Retinal pigment epithelial cell (primary cell): ENCODE results near the gene TMEM202.
"Not testable (repeated sequence)": the region's sequence is repeated elsewhere in the genome, so short reads cannot be mapped to it uniquely, and the experiment has no call there.

Source experiments
- DNase-seq: peaks from one replicate; pipeline ENCODE4 v3.0.0-alpha.2; 2010; ENCODE audit warnings: low read depth
- H3K4me3 ChIP-seq: 2 replicates; pipeline ENCODE4 v1.5.1; 2011; ENCODE audit warnings: mild to moderate bottlenecking, low read length, control low read depth, moderate library complexity
- TF ChIP-seq, protein P1 (sequence below): conservative IDR thresholded peaks from 2 replicates; pipeline ENCODE4 v1.5.1; 2011; ENCODE audit warnings: low read depth, low read length, control low read depth, inconsistent platforms

Gene TMEM202

DNA sequence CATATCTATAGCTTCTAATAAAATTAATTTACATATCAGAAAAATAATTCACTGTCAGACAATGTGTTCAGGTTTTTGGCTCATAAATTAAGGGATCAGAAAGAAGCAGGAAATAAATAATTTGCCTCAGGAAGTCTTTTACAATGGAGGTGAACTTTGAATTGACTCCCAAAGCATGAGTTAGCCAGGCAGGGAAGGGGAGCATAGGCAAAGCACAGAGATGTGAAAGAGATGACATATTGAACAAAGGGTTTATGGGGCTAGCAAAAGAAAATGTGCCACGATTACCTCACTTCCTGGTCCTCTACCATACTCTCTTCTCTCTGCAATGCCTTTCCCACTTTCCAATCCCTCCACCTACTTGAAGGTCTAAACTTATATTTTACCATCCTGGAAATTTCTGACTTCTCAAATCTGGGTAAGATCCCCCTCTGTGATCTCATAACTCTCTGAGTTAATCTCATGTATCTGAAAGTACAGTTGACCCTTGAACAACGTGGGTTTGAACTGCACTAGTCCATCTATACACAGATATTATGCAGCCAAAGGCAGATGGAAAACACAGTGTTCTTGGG lies 18.2 kb upstream of the TMEM202 start:
- TF ChIP-seq, protein P1, sequence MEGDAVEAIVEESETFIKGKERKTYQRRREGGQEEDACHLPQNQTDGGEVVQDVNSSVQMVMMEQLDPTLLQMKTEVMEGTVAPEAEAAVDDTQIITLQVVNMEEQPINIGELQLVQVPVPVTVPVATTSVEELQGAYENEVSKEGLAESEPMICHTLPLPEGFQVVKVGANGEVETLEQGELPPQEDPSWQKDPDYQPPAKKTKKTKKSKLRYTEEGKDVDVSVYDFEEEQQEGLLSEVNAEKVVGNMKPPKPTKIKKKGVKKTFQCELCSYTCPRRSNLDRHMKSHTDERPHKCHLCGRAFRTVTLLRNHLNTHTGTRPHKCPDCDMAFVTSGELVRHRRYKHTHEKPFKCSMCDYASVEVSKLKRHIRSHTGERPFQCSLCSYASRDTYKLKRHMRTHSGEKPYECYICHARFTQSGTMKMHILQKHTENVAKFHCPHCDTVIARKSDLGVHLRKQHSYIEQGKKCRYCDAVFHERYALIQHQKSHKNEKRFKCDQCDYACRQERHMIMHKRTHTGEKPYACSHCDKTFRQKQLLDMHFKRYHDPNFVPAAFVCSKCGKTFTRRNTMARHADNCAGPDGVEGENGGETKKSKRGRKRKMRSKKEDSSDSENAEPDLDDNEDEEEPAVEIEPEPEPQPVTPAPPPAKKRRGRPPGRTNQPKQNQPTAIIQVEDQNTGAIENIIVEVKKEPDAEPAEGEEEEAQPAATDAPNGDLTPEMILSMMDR, result no peak
- DNase-seq, result no peak
- H3K4me3 ChIP-seq, result no peak overlapping the region

DNA sequence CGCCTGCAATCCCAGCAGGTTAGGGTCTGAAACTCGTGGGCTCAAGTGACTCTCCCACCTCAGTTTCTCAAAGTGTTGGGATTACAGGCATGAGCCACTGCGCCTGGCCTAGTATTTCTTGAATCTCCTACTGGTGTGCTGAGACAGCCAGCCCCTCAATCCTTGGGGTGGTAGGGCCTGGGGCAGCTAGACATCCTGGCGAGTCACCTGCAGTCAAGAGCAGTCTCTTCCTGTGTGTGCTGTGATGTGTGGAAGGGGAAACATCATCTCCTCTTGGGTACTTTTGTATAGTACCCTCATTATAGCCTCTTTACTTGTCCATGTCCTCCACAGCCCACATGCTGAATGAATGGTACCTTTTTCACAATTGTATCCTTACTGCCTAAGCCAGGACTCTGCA lies 17.4 kb upstream of the TMEM202 start:
- no peak for DNase-seq
- H3K4me3 ChIP-seq, result no peak overlapping the region
- TF ChIP-seq, protein P1, result no peak

DNA sequence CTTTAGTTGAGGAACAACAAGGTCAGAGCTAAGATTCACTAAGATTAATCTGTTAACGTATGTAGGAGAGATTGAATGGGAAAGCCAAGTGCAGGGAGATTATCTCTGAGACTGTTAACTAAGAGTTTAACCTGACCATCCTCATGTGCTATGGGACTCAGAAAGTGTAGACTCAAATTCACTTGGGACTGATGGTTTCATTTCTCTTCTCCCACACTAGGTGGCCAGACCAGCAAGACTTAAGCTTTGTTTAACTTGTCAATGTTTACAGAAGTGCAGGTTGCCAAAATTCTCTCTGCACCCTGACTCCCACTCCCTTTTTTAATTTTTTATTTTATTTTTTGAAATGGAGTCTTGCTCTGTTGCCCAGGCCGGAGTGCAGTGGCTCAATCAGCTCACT lies 16.0 kb upstream of the TMEM202 start:
- no peak for DNase-seq
- TF ChIP-seq, protein P1, result no peak
- H3K4me3 ChIP-seq, result no peak overlapping the region

DNA sequence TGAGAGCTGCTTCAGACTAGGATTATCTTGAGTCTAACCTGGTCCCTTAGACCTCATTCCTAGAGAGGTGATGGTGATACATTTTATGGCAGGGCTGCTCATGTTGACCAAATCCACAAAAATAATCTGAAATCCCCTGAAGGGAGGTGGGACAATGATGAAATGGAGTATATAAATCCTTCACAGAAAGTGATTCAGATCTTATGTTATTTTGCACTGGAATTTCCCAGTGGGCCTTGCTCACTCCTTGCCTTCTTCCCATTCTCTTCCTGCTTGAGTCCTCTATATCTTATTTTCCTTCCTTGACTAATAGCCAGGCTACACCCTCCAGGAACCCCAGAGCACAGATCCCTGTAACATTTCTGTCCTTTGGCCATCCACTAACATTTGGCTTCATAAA lies 10.4 kb upstream of the TMEM202 start:
- TF ChIP-seq, protein P1, result no peak
- no peak for DNase-seq
- no peak overlapping the region for H3K4me3 ChIP-seq

DNA sequence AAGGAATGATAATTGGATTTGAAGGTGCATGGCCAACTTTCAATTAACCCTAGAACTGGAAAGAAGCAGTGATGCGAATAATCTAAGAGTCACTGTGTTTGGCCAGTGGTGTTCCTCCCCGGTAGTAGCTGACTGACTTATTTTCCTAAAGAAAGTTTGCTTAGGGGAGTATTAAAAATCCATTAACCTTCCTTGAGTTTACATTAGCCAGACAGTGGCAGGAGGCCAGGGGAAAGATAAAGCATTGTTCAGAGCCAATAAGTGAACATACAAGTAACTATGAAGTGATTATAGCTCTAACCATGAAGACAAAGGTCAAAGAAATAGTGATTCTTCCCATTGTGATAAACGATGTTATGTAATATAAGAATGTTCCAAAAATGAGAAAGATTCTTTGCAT lies 8.9 kb upstream of the TMEM202 start:
- no peak overlapping the region for H3K4me3 ChIP-seq
- peak; percentile 9 for DNase-seq
- TF ChIP-seq, protein P1, result no peak

DNA sequence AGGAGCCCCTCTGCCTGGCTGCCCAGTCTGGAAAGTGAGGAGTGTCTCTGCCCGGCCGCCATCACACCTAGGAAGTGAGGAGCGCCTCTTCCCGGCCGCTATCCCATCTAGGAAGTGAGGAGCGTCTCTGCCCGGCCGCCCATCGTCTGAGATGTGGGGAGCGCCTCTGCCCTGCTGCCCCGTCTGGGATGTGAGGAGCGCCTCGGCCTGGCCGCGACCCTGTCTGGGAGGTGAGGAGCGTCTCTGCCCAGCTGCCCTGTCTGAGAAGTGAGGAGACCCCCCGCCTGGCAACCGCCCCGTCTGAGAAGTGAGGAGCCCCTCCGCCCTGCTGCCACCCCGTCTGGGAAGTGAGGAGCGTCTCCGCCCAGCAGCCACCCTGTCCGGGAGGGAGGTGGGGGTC lies 1.8 kb upstream of the TMEM202 start:
- not testable (repeated sequence) for H3K4me3 ChIP-seq, DNase-seq

DNA sequence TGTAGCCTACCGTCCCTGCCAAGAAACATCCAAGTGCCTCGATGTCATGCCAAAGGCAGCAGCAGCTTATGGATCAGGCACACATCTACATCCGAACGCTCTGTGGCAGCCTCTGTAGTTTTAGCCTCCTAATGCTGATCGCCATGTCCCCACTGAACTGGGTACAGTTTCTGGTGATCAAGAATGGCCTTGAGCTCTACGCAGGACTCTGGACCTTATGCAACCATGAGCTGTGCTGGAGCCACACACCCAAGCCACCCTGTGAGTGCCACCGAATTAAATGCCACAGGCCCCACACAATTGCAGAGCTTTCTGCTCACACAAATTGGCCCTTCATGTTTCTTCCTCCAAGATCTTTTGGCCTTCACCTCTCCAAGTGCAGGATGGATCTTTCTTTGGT lies 543 bp downstream of the TMEM202 start:
- TF ChIP-seq, protein P1, result no peak
- DNase-seq, result no peak
- no peak overlapping the region for H3K4me3 ChIP-seq

DNA sequence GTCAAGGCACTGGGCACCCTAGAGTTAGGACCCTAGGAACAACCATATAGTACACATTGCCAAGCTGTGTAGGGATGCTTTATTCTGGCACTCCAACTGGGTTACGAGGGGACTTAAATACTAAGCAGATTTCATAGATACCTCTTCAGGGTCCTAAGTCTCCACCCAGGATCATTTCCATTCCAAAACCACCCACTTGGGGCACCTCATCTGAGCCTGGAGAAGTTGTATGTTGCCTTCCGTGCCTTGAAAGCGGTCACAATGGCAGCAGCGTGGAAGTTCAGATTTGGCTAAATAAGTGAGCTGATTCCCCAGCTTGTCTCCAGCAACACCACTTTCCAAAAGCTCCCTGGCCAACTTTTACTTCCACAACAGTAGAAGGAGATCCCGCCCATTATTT lies 4.6 kb downstream of the TMEM202 start:
- no peak for DNase-seq
- H3K4me3 ChIP-seq, result no peak overlapping the region
- TF ChIP-seq, protein P1, result no peak
